OCI-LY3 (cell line): Measurements from ENCODE around the gene SLC4A8.

Experiments used
- EZH2phosphoT487 ChIP-seq: fragments of 200-600 bp; shearing (Covaris generic); IDR thresholded peaks from 2 replicates; pipeline ENCODE4 v1.6.1; 2018; ENCODE audit warnings: antibody characterized with exemption, mixed run types, low read depth
- TF ChIP-seq, protein P1 (sequence below): fragments of 200-600, 300-600 bp; sonication (generic); IDR thresholded peaks from 2 replicates; pipeline ENCODE4 v1.5.1; 2014; ENCODE audit warnings: antibody characterized with exemption, low read length, low read depth

GRCh38 chr12:51395283-51396230, 29.1 kb upstream of the SLC4A8 start:
- TF ChIP-seq, protein P1, sequence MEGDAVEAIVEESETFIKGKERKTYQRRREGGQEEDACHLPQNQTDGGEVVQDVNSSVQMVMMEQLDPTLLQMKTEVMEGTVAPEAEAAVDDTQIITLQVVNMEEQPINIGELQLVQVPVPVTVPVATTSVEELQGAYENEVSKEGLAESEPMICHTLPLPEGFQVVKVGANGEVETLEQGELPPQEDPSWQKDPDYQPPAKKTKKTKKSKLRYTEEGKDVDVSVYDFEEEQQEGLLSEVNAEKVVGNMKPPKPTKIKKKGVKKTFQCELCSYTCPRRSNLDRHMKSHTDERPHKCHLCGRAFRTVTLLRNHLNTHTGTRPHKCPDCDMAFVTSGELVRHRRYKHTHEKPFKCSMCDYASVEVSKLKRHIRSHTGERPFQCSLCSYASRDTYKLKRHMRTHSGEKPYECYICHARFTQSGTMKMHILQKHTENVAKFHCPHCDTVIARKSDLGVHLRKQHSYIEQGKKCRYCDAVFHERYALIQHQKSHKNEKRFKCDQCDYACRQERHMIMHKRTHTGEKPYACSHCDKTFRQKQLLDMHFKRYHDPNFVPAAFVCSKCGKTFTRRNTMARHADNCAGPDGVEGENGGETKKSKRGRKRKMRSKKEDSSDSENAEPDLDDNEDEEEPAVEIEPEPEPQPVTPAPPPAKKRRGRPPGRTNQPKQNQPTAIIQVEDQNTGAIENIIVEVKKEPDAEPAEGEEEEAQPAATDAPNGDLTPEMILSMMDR = no peak
- TF ChIP-seq EZH2phosphoT487 = no peak
